Measurements from ENCODE around the gene RNPS1.
A peak's percentile ranks its signal among the peaks of the same experiment; 100 is the strongest.
"Not testable (repeated sequence)": the region's sequence is repeated elsewhere in the genome, so short reads cannot be mapped to it uniquely, and the experiment has no call there.

RNPS1 gene

DNA sequence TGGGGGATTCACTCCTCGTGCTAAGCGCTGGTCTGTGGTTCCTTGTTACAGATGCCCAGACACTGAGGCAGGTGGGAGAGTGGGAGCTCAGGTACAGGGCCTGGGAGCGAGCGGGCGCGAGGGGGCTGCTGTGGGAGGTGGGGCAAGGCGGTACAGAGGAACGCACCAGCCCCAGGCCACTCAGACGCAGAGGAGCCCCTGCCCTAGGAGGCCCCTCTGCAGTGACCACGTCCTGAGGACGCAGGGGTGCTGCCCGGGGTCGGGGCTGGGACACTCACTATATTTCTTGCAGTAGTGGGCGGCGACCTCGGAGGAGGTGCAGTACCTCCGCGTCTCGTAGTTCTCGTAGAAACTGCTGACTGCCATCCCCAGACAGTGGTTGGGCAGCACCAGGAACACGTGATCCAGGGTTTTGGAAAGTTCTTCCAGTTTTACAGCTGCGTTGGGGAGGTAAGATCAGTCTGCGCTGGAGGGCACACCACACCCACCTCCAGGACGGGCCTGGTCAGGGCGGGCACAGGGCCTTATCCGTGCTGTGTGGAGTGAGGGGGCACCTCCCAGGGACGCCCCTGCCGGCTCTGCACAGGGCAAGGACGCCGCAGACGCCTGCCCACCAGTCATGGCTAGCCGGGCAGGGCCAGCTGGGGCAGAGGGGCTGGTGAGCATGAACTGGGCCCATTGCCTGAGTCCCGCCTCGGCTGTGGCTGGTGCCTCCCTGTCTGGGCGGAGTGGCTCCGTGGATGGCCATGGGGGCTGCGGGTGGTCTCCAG lies 16.3 kb upstream of the RNPS1 start:
- intact Hi-C loops (cut with DNase I): no loop called here
- no peak for DNase-seq

DNA sequence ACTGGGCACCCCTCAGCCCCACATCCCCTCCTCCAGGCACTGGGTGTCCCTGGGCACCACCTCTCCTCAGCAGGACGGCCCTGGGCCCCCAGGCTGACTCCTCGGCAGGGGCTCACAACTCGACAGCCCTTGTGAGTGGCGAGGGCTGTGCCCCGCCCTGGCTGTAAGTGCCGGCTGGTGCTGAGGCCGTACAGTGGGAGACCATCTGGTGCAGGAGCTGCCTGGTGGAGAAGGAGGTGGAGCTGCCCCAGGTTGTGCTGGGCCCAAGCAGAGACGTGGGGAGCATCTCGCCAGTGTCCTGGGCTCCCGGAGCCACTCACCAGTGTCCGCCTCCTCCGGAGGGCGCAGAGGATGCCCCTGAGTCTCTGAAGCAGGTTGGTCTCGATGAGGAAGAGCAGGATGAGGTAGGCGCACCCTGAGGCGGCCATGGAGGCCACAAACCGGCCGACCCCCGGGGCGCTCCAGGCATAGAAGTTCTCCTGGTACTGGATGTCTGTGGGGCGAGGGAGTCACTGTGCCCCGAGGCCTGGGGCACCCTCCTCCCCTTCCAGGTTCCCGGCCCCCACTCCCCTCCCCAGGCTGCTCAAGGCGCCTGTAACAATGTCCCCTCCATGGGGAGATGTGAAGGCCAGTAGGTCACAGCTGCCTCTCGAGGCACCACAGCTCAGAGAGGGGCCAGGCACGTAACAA lies 15.1 kb upstream of the RNPS1 start:
- intact Hi-C loops (cut with DNase I): no loop called here
- no peak for DNase-seq

DNA sequence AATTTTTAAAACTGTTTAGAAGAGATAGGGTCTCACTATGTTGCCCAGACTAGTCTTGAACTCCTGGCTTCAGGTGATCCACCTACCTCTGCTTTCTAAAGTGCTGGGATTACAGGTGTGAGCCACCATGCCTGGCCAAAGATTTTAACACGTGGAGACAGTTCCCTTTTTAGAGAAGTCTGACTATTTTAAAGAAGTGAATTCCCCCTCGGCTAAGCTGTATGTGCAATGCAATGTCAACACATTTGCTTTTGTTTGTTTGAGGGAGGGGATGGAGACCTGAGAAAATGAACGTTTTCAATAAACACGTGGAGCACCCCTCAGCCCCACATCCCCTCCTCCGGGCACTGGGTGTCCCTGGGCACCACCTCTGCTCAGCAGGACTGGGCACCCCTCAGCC lies 14.3 kb upstream of the RNPS1 start:
- intact Hi-C loops (cut with DNase I): no loop called here
- no peak for DNase-seq

DNA sequence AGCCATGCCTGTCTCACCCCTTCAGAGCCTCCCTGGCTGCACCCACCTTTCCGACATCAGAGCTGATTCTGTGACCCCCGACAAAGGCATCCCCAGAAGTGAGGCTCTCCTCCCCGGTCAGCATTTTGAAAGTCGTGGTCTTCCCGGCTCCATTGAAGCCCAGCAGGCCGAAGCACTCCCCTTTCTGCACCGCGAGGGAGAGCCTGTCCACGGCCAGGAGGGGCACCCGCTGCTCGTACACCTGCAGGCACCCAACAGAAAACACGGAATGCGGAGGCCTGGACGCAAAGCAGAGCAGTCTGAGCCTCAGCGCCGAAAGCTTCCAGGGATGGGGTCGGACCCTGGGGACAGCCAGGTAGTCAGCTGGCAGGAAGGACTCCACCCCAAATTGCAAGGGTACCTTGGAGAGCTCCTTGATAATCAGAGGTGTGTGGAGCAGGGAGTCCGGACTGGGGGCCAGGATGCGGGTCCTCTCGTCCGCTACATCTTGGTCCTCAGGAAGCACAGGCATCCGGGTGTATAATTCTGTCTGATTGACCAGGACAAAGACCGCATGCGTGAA lies 13.1 kb upstream of the RNPS1 start:
- intact Hi-C loops (cut with DNase I): no loop called here
- DNase-seq: no peak

DNA sequence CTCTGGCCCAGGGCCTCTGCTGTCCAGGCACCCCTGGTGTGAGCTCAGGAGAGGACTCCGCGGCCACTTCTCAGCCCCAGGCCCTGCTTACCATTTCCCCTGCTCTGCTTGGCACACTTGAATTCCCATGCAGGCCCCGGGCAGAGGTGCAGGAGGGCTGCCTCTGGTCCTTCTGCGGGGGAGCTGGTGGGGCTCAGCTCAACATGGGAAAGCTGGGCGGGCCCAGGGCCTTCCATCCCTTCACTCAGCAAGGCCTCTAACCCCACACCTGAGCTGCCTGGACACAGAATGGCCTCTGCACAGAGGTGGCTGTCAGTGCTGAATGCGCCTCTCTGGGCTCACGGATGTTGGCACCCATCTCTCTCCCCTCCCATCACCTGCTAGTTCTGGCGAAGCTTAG lies 12.5 kb upstream of the RNPS1 start:
- no peak for DNase-seq
- intact Hi-C loops (cut with DNase I): no loop called here

DNA sequence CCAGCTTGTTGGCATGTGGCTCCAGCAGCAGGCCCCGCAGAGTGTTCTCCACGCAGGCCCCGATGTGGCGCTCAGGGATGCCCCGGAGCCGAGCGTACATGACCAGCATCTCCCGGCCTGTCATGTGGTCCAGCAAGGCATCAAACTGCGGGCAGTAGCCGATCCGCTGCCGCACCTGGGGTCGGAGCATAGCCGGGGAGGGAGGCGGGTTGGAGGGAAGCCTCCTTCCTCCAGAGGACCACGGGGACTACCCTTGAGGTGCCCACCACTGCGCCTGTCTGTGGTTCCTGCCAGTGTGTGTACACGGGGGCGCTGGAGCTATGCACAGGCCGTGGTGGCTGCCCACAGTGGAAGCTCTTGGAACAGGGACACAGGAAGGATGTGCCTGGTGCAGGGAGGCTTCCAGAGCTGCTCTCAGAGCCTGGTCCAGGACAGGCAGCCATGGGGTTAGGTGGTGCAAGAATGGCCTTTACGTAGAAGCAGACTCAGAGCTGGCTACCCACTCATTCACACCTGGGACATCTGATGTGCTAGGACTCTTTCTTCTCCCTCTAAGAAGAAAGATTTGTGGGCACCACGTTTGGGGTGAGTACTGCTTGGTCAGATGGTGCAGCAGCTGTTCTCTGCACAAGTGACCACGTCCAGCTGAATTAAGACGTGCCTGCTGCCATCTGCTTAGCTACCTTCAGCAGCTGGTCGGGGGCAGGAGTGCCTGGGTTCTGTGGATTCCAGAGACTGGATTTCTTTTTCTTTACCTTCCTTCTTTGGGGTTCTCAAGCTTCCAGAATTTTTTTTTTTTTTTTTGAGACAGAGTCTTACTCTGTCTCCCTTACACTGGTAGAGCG lies 11.3 kb upstream of the RNPS1 start:
- DNase-seq: no peak
- intact Hi-C loops (cut with DNase I): no loop called here

DNA sequence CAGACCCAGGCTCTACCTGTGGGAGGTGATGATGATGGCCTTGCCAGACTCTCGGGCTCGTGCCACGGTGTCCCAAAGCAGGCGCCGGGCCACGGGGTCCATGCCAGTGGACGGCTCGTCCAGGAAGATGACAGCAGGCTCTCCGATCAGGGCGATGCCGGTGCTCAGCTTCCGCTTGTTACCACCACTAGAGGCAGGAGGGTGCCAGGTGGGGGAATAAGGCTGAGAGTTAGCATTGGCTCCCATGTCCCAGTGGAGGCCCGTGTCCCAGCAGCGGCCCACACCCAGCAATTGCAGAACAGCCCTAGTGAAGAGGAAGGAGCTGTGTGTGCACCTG lies 10.3 kb upstream of the RNPS1 start:
- intact Hi-C loops (cut with DNase I): no loop called here

DNA sequence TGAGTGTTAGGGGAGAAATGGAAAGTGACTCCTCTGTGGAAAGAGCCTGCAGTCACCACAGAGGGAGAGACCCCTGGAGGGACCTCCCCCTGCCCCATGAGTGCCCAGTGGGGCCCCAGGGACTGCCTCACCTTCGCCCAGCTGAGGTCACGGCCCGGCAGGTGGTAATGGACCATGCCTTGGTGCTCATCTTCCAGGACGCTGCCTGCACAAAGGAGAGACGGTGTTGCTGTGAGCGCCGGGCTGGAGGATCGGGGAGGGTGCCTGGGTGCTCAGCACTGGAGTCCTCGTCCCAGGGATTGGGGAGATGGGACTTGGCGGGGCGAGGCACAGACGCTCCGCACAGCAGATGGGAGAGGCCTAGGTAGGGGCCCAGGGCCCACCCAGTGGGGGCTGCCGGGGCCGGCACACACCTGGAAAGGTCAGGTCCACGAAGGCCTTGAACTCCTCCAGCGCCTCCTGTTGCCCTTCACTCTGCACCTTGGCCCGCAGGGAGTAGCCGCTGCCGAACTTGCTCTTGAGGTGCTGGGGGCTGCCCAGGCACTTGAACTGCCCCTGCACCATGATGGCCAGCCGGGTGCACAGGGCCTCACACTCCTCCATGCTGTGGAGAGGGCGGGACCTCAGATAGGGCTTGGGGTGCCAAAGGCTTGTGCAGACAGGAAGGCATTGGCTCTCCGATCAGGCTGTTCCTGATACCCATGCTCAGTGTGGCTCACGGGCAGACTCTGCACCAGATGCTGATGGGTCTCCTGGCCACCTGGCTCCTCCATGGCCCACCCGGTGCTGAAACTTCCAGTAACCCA lies 9.7 kb upstream of the RNPS1 start:
- intact Hi-C loops (cut with DNase I): no loop called here

More for the DNA sequence above, 10.3 kb upstream of the RNPS1 start:
- DNase-seq: no peak

DNA sequence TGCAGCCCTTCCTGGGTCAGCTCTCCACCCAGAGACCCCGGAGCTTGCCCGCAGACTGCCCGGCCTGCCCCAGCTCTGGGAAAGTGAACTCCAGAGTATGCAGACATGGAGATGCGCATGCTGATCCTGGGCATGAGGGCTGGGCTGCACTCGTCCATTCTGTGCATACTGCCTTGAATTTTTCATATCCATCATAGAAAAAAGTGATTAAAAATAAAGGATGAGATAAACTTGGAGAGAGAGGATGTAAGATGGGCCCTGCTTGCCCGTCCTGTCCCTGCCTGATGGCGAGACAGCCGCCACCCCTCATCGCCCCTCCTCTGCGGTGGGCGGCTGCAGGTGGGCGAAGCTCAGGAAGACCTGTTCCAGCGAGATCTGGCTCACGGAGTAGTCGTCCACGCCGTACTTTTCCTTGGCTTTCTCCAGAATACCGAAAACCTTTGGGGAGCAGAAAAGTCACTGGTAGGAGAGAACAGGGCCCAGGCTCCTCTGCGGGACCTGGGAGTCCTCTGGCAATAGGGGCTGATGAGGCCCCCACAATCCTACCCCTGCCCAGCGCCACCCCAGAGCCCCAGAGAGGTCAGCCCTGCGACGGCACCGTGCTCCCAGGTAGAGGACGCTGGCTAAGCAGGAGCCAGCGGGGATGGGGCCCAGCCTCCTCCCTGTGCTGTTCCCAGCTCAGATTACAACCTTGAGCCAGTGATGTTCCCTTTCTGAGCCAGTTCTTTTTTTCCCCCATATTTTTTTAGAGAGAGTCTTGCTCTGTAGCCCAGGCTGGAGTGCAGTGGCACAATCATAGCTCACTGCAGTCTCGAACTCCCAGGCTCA lies 8.7 kb upstream of the RNPS1 start:
- intact Hi-C loops (cut with DNase I): no loop called here
- no peak for DNase-seq

More for the DNA sequence above, 9.7 kb upstream of the RNPS1 start:
- no peak for DNase-seq

DNA sequence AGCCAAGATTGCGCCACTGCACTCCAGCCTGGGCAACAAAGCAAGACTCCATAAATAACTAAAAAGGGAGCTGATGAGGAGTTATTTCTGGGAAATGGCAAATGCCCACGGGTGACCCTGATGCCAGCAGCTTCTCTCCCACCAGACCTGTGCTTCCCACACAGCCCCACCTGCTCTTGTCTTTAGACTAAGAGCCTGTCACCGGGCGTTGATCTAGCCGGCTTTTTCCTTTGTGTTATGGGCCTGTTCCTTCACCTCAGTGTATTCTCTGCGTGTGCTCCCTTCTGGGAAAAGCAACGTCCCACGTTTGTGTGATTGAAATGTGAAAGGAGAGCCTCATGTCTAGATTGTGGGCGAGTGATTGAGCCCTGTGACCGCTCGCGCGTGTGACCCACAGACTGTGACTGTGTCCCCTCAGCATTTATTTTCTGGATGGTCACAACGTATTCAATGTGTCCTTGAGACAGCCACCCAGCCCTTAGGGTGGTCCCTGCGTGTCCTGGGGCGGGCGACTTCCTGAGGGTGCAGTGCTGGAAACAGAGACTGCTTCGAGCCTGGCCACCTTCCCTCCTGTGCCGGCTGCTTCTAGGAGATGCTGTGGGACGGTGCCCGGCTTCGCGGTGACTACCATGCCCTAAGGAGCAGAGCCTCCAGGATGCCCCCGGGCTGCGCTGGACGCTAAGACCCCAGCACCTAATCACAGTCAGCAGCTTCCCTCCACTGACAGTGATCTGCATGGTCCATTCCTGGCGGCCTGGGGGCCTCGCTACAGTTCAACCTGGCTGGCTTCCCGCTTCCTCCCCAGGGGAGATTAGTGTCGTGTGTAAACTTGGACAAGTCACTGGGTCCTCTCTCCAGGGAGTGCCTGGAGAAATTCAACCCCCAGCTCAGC lies 7.8 kb upstream of the RNPS1 start:
- intact Hi-C loops (cut with DNase I): no loop called here
- peak in 12 of 42 donors; percentile 19 to 72 (median 42) for DNase-seq

DNA sequence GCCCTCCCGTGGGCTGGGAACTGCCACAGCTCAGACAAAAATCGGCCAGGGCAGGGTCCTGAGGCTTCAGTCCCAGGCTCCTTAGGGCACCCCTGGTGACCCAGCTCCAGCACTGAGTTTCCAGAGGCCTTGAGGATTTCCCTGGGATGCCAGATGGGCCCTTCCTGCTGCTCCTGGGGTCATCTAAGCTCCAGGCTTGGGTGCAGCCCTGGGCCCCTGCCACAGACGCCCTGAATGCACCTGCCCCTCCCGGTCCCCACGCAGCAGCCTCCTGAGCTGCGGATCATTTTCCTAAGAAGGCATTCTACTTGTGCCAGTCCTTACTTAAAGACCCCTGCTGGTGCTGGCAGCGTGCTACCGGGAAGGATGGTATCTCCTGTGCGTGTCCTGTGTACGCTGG lies 6.0 kb upstream of the RNPS1 start:
- intact Hi-C loops (cut with DNase I): no loop called here
- DNase-seq: no peak

DNA sequence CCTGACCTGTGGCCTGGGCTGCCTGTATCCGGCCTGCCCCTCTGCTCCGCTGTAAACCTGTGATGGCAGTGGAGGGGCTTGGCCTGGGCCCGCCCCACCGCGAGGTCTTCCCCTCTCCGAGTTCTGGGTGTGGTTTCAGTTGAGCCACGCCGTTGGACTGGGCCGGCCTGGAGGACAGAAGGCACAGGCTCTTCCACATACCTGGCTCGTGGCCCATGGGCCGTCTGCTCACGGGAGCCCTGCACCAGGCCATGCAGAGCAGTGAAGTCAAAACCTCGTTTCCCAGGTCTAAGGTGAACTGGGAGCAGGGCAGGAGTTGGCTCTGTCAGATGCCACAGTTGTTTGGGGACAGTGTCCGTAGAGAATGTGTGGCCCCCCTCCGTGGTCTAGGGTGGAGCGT lies 5.6 kb upstream of the RNPS1 start:
- no peak for DNase-seq
- intact Hi-C loops (cut with DNase I): no loop called here

DNA sequence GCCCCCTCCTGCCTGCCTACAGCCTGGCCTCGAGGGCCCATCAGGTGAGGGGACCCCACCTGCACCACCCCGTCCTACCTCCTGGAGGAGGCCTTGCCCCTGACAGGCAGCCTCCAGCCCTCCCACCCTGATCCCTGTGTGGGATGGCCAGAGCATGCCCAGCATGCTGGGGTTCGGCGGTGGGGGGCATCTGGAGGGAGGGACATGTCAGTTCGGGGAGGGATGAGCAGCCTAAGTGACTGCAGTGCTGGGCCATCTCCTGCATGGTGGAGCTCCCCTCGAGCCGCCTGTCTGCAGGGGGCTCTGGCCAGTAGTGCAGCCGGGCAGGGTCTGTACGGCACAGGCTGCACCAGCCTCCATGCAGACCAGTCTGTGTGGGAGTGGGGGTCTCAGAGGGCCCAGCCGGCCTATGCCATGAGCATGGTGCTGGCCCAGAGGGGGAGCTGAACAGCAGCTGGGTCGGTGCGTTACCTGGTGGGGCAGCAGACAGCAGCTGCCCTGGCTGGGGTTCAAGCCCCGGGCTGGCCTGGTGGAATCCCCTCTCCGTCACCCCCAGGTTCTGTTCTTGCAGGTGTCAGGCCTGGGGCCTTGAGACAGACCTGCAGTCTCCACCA lies 4.0 kb upstream of the RNPS1 start:
- no peak for DNase-seq
- intact Hi-C loops (cut with DNase I): no loop called here

DNA sequence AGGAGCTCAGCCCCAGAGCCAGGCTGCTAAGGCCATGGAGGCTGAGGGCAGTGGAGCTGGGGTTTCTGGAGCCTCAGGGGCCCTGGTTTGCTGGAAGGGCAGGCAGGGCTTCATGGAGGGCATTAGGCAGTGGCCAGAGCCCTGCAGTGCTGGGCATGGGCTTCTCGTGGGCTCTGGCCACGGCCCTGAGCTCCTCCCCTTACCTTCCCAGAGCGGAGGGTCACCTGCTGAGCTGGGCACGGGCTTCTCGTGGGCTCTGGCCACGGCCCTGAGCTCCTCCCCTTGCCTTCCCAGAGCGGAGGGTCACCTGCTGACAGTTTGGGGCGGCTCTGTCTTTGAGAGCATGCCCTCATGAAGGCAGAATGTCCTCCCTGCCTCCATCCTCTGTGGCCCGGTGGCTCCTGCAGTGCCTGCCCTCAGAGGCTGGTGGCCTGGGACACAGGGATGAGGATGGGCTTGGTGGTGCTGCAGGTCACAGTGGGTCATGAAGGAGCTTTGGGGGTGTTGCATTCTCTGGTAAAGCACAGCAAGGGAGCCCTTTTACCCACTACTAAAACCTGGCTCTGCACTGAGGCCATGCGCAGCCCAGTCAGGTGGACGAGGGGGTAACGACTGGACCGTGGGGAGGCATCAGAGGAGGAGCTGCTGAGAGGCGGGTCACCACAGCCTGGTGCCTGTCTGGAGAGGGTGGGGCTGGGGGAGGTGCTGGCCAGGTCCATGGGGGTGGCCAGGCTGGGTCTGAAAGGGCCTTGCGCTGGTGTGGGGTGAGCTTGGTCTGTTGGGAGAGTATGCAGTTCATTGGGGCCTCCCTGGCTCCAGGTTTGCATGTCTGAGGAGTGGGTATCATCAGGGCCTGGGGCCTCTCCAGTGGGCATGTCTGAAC lies 2.9 kb upstream of the RNPS1 start:
- DNase-seq: no peak
- intact Hi-C loops (cut with DNase I): no loop called here

DNA sequence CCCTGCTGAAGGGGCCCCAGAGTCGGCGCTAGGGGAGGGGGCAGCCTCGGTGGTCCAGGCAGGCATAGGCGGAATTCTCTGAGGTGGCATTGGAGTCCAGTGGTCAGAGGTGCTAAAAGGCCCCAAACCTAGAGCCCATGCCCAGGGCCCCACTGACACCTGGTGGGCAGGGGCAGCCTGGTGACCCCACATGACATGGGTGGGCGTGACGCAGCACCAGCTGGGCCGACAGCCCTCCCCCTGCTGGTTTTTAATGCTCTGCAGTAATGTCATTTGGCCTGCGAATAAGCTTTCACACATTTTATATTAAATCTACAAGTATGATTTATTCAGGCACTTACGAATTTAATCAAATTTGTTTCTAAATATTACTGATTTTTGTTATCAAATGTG lies 2.1 kb upstream of the RNPS1 start:
- intact Hi-C loops (cut with DNase I): no loop called here
- no peak for DNase-seq

DNA sequence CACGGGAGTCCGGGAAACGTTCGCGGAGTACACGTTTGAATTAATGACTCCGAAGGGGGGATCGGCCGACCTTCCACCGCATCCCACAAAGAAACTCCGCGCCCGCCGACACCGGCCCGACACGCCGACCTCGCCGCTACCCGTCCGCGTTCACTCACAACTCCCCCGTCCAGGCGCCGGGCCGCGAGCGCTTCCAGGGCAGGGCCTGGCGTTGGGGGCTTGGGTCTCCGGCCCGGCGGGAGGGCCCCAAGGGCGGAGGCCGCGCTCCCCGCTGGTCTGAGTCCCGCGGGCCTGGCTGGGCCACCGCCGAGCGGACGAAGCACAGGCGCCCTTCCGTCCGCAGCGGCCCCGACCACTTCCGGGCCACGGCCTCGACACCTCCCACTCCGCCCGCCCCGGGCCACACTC lies 417 bp downstream of the RNPS1 start:
- intact Hi-C loops (cut with DNase I): not testable (repeated sequence)
- DNase-seq: peak in 5 of 42 donors; percentile 12 to 84 (median 81)
